ENCODE data around the gene OR7A5. TPM values are rescaled to one million over a fixed set of nuclear protein-coding genes. Genes with fewer than 3 reads are reported as not detected.

The OR7A5 gene
- total RNA-seq, 4 donors from 2014 or later: not detected

DNA sequence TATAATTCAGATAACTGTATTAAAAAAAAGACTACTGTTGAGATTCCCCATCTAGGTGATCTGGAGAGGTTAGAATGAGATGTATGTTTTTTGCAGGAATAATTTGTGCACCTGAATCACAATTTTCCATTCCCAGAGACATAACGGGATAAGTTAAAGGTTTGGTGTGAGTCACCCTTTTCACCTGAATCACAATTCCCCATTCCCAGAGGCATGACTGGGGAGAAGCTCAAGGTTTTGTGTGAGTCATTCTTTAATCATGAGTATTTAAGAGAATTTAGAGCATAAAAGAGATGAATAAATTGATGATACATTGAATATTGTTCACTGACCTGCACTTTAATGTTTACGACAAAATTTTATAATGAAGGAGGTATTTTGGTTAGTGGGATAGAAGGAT, 9.0 kb downstream of the OR7A5 start:
- in situ Hi-C loops (cut with MboI; ENCODE audit: low sequenced_read_pairs in 4 of 4): no loop called here
- ATAC-seq (no peak), DNase-seq (no peak)
- H3K4me3 ChIP-seq: no peak overlapping the region
- H3K27ac ChIP-seq: no peak overlapping the region
- intact Hi-C loops (cut with DNase I; ENCODE audit: low total_unique reads): no loop called here
- no peaks in the 10 kb centered on the region for H3K27me3 ChIP-seq
- no peaks in the 10 kb centered on the region for H3K9me3 ChIP-seq
- TF ChIP-seq, protein P1, sequence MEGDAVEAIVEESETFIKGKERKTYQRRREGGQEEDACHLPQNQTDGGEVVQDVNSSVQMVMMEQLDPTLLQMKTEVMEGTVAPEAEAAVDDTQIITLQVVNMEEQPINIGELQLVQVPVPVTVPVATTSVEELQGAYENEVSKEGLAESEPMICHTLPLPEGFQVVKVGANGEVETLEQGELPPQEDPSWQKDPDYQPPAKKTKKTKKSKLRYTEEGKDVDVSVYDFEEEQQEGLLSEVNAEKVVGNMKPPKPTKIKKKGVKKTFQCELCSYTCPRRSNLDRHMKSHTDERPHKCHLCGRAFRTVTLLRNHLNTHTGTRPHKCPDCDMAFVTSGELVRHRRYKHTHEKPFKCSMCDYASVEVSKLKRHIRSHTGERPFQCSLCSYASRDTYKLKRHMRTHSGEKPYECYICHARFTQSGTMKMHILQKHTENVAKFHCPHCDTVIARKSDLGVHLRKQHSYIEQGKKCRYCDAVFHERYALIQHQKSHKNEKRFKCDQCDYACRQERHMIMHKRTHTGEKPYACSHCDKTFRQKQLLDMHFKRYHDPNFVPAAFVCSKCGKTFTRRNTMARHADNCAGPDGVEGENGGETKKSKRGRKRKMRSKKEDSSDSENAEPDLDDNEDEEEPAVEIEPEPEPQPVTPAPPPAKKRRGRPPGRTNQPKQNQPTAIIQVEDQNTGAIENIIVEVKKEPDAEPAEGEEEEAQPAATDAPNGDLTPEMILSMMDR (IDR thresholded peaks at IDR 0.05 in 4 of 5, conservative IDR thresholded peaks at IDR 0.05 in 1 of 5): no peak
- TF ChIP-seq POLR2A (IDR thresholded peaks at IDR 0.05): no peak
- no peaks in the 10 kb centered on the region for H3K36me3 ChIP-seq
- no peaks in the 10 kb centered on the region for H3K4me1 ChIP-seq

DNA sequence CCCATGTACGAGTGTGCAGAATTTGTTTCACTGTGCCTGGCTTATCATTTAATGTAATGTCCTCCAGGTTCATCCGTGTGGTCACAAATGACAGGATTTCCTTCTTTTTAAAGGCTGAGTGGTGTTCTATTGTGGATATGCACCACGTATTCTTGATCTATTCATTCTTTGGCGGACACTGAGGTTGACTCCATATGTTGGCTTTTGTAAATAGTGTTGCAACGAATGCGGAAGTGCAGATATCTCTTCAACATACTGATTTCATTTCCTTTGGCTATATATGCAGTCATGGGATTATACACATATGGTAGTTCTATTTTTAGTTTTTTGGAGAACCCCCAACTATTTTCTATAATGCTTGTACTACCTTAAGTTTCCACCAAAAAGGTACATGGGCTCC, 13.0 kb downstream of the OR7A5 start:
- Histone ChIP-seq H3K36me3 (no peaks in the 10 kb centered on the region), H3K4me3 (no peak overlapping the region), H3K27ac (no peak overlapping the region), H3K27me3 (no peaks in the 10 kb centered on the region), H3K9me3 (no peaks in the 10 kb centered on the region), H3K4me1 (no peaks in the 10 kb centered on the region)
- TF ChIP-seq POLR2A (IDR thresholded peaks at IDR 0.05): no peak
- TF ChIP-seq, protein P1 (IDR thresholded peaks at IDR 0.05 in 4 of 5, conservative IDR thresholded peaks at IDR 0.05 in 1 of 5): no peak
- intact Hi-C loops (cut with DNase I; ENCODE audit: low total_unique reads): no loop called here
- in situ Hi-C loops (cut with MboI; ENCODE audit: low sequenced_read_pairs in 4 of 4): no loop called here
- no peak for DNase-seq
- ATAC-seq: no peak

DNA sequence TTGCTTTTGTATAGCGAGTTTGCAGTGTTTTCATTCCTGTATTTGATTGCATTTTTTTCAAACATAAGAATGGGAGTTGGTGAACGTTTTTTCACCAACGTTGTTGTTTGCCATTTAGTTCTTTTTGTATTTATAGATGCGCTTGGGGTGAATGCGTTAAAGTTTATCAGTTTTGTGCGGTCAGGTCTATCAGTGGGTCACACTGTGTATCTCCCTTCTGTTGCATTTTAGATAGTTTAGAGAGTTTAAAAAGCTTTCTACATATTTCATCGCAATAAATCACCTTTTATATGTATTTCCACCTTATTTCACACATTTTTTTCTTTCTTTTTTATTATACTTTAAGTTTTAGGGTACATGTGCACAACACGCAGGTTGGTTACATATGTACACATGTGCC, 16.4 kb downstream of the OR7A5 start:
- H3K27ac ChIP-seq: no peak overlapping the region
- TF ChIP-seq, protein P1 (IDR thresholded peaks at IDR 0.05 in 4 of 5, conservative IDR thresholded peaks at IDR 0.05 in 1 of 5): no peak
- no peak for TF ChIP-seq POLR2A (IDR thresholded peaks at IDR 0.05)
- DNase-seq: no peak
- H3K4me1 ChIP-seq: no peaks in the 10 kb centered on the region
- in situ Hi-C loops (cut with MboI; ENCODE audit: low sequenced_read_pairs in 4 of 4): no loop called here
- H3K36me3 ChIP-seq: no peaks in the 10 kb centered on the region
- intact Hi-C loops (cut with DNase I; ENCODE audit: low total_unique reads): no loop called here
- H3K4me3 ChIP-seq: no peak overlapping the region
- no peaks in the 10 kb centered on the region for H3K9me3 ChIP-seq
- ATAC-seq: no peak
- no peaks in the 10 kb centered on the region for H3K27me3 ChIP-seq

DNA sequence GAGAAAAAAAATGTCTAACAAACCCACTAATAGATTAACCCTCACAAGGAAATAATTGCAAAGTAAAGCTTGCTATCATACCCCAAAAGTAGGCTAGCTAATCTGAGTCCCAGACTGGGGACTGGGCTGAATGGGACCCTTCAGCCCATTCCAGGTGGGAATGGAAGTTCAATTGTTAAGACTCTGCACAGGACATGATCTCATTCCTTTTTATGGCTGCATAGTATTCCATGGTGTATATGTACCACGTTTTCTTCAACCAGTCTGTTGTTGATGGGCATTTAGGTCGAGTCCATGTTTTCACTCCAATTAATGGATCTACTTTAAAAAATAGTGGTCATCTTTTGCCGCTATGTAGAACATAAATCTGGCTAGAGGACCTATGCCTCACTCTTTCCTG, 17.9 kb downstream of the OR7A5 start:
- ATAC-seq (no peak), DNase-seq (no peak)
- no peaks in the 10 kb centered on the region for H3K4me1 ChIP-seq
- H3K27me3 ChIP-seq: no peaks in the 10 kb centered on the region
- no peak overlapping the region for H3K4me3 ChIP-seq
- no peaks in the 10 kb centered on the region for H3K9me3 ChIP-seq
- H3K27ac ChIP-seq: no peak overlapping the region
- TF ChIP-seq, protein P1 (IDR thresholded peaks at IDR 0.05 in 4 of 5, conservative IDR thresholded peaks at IDR 0.05 in 1 of 5): no peak
- no peak for TF ChIP-seq POLR2A (IDR thresholded peaks at IDR 0.05)
- in situ Hi-C loops (cut with MboI; ENCODE audit: low sequenced_read_pairs in 4 of 4): no loop called here
- no peaks in the 10 kb centered on the region for H3K36me3 ChIP-seq
- intact Hi-C loops (cut with DNase I; ENCODE audit: low total_unique reads): no loop called here

DNA sequence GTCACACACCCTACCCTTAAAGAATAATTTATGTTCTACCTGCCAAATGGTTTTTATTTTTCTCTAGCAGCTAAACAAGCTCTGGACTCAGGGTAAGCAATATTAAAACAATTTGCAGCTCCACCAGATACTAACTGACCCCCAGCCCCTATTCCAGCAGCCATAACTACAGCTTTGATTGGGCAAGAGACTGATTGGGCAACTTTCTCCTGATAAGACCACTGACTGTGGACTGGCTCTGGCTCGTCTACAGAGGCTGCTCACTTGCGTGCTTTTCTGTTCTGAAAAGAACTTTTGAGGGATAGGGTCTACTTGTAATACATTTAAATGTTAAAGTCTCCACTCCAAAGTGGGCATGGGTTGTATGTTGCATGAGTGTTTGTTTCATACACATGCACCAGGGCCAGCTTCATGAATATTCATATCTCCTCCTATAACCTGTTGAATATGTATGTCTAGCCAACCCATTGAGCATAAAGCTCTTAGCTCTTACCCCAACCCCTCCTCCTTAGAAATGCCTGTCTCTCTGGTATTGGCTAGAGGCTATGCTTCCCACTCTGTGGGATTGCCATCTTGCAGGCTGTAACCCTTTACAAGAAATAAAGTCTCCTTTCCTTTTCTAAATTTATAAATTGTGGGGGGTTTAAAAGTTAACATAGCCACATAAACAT, 19.9 kb downstream of the OR7A5 start:
- no peak overlapping the region for H3K27ac ChIP-seq
- H3K4me3 ChIP-seq: no peak overlapping the region
- H3K36me3 ChIP-seq: no peaks in the 10 kb centered on the region
- no peaks in the 10 kb centered on the region for H3K27me3 ChIP-seq
- intact Hi-C loops (cut with DNase I; ENCODE audit: low total_unique reads): no loop called here
- DNase-seq (no peak), ATAC-seq (no peak)
- TF ChIP-seq POLR2A (IDR thresholded peaks at IDR 0.05): no peak
- TF ChIP-seq, protein P1 (IDR thresholded peaks at IDR 0.05 in 4 of 5, conservative IDR thresholded peaks at IDR 0.05 in 1 of 5): no peak
- in situ Hi-C loops (cut with MboI; ENCODE audit: low sequenced_read_pairs in 4 of 4): no loop called here
- H3K4me1 ChIP-seq: no peaks in the 10 kb centered on the region
- no peaks in the 10 kb centered on the region for H3K9me3 ChIP-seq

Measured in gastrocnemius medialis (tissue), 4 donors.